ENCODE results near the gene RUNDC1. TPM values are rescaled to one million over a fixed set of nuclear protein-coding genes. Genes with fewer than 3 reads are reported as not detected.

RUNDC1 gene
- polyA plus RNA-seq, 1 donor: 17.6 TPM

DNA sequence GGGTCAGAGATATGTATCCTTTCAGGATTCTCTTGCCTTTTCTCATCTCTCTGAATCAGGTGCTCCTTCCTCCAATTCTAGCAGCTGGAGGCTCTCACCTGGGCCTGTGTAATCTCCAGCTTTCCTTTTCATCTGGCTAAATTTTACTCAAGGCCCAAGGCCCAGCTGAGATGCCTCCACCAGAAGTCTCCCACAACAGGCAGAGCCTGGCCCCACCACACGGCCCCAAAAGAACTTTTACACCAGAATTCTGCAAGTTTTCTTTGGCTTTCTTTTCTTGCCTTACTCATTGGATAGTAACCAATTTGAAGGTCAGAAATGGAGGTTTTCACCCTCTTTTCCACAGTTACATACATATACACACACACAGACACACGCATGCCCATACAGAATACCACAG lies 59.3 kb downstream of the RUNDC1 start:
- no peak for DNase-seq

DNA sequence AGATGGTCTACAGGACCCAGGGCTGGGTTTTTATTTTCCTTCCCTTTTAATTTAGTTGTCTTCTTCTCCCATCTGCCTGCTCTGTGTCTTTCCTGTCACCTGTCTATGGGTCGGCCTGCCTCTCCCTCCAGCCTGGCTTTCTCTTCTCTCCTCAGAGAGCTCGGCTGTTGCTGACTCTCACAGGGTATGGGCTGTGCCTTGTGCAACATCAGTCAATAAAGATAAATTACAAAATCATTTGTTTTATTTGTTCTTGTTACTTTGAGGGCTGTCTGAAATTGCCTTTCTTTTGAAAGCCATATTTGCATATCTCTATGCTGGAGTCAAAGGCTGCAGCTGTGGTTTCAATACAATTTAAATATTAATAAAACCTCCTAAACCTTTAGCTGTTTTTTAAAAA lies 60.3 kb downstream of the RUNDC1 start:
- no peak for DNase-seq

DNA sequence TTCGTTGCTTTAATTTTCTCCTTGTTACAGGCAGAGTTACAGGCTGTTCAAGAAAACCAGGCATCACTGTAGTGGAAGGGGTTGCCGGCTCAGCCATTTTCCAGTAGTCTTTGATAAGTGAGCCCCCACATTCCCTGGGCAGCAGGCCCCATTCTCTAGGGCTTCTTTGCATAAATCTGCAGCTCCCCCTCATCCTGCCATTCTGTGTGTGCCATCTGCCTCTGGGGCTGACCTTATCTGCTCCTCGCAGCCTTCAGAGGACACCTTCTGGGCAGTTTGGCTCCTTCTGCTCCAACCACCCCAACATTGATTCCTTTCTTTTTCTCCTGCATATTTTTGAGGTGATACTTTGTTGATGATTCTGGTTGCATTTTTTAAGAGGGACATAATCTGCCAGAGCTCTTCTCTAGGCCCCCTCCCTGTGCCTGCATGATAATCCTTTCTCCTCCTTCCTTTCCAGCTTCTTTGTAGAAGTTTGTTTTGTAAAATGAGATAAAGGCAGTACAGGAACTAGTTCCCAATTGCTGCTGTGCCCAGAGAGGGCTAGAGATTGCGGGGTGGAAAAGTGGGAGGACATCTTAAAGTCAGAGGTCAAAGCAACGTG lies 61.8 kb downstream of the RUNDC1 start:
- no peak for DNase-seq

Other genes starting within 250 kb of the RUNDC1 start
- 58.7 TPM for gene EZH1, start 235.5 kb upstream of the RUNDC1 start, polyA plus RNA-seq (ENCODE audit: insufficient read length)
- gene RAMP2, start 219.3 kb upstream of the RUNDC1 start, polyA plus RNA-seq (ENCODE audit: insufficient read length): 70.0 TPM
- 78.2 TPM for gene VPS25, start 207.1 kb upstream of the RUNDC1 start, polyA plus RNA-seq (ENCODE audit: insufficient read length)
- 10.1 TPM for gene WNK4, start 200.0 kb upstream of the RUNDC1 start, polyA plus RNA-seq (ENCODE audit: insufficient read length)
- gene COA3, start 181.9 kb upstream of the RUNDC1 start, polyA plus RNA-seq (ENCODE audit: insufficient read length): 144 TPM
- gene CNTD1, start 181.7 kb upstream of the RUNDC1 start, polyA plus RNA-seq (ENCODE audit: insufficient read length): 3.4 TPM
- gene BECN1, start 156.3 kb upstream of the RUNDC1 start, polyA plus RNA-seq (ENCODE audit: insufficient read length): 85.0 TPM
- gene PSME3, start 147.2 kb upstream of the RUNDC1 start, polyA plus RNA-seq (ENCODE audit: insufficient read length): 108 TPM
- gene AOC2, start 136.0 kb upstream of the RUNDC1 start, polyA plus RNA-seq (ENCODE audit: insufficient read length): 1.5 TPM
- gene AOC3, start 129.4 kb upstream of the RUNDC1 start, polyA plus RNA-seq (ENCODE audit: insufficient read length): 4.9 TPM
- 5.6 TPM for gene G6PC1, start 79.8 kb upstream of the RUNDC1 start, polyA plus RNA-seq (ENCODE audit: insufficient read length)
- gene AARSD1, start 16.1 kb upstream of the RUNDC1 start, polyA plus RNA-seq (ENCODE audit: insufficient read length): 76.3 TPM
- gene PTGES3L, start 485 bp upstream of the RUNDC1 start, polyA plus RNA-seq (ENCODE audit: insufficient read length): 2.4 TPM
- gene RPL27, start 17.9 kb downstream of the RUNDC1 start, polyA plus RNA-seq (ENCODE audit: insufficient read length): 1,206 TPM
- gene IFI35, start 26.2 kb downstream of the RUNDC1 start, polyA plus RNA-seq (ENCODE audit: insufficient read length): 8.8 TPM
- gene VAT1, start 41.8 kb downstream of the RUNDC1 start, polyA plus RNA-seq (ENCODE audit: insufficient read length): 113 TPM
- gene RND2, start 44.7 kb downstream of the RUNDC1 start, polyA plus RNA-seq (ENCODE audit: insufficient read length): 3.5 TPM
- 24.3 TPM for gene BRCA1, start 144.8 kb downstream of the RUNDC1 start, polyA plus RNA-seq (ENCODE audit: insufficient read length)
- 116 TPM for gene NBR1, start 190.6 kb downstream of the RUNDC1 start, polyA plus RNA-seq (ENCODE audit: insufficient read length)
- gene TMEM106A, start 231.3 kb downstream of the RUNDC1 start, polyA plus RNA-seq (ENCODE audit: insufficient read length): 27.8 TPM
- 44.1 TPM for gene CCDC200, start 248.1 kb downstream of the RUNDC1 start, polyA plus RNA-seq (ENCODE audit: insufficient read length)

Data from left kidney (tissue), 2 donors.